Endothelial cell of umbilical vein (primary cell): Measurements from ENCODE around the gene NBEA. TPM values are rescaled to one million over a fixed set of nuclear protein-coding genes. Genes with fewer than 3 reads are reported as not detected.

Experiments
- BruUV-seq: library from RNA; stranded (reverse); fragments of 400-500 nt; replicated peaks from 2 replicates; lab custom pipeline; 2021; lab: Mats Ljungman, UMichigan
- CTCF ChIA-PET: fragments of 300-600, 350-600 bp; sonication (Branson Sonifier 250); formaldehyde crosslinking; loops from one replicate; lab custom pipeline; 2021; ENCODE audit warnings: antibody characterized with exemption, inconsistent platforms; lab: Charles Lee
- POLR2A ChIA-PET: fragments of 300-600, 350-600 bp; sonication (Branson Sonifier 250); formaldehyde crosslinking; loops from one replicate; lab custom pipeline; 2021; ENCODE audit warnings: antibody characterized with exemption, inconsistent platforms; lab: Charles Lee
- DNase-seq: peaks from one replicate; pipeline ENCODE4 v3.0.0-alpha.2; 2011; ENCODE audit warnings: low read depth, low spot score
- FAIRE-seq: peaks from 2 replicates; lab custom pipeline; 2011; peaks lifted over from hg19 to GRCh38; lab: Jason Lieb, UNC
- H2AFZ ChIP-seq: 2 replicates; pipeline ENCODE4 v1.6.0; 2012; ENCODE audit warnings: low read depth, low read length, control low read depth, inconsistent platforms
- H3K27ac ChIP-seq: 2 replicates; pipeline ENCODE4 v1.5.1; 2011; ENCODE audit warnings: low read depth, mild to moderate bottlenecking, control low read depth, low read length, moderate library complexity; ENCODE audit not compliant: insufficient read depth
- H3K27me3 ChIP-seq, 2 experiments: 2 replicates each; pipeline versions ENCODE4 v1.6.0 to v1.6.1; 2011; ENCODE audit warnings: low read length in 2 of 2, mixed read lengths in 1 of 2; ENCODE audit not compliant: control insufficient read depth in 2 of 2, insufficient read depth in 2 of 2
- H3K36me3 ChIP-seq, 2 experiments: 2 replicates in 1 of 2; 3 replicates in 1 of 2; pipeline ENCODE4 v1.5.1; 2011; ENCODE audit warnings: low read length in 2 of 2, mild to moderate bottlenecking in 1 of 2, moderate library complexity in 1 of 2; ENCODE audit not compliant: control insufficient read depth in 2 of 2, insufficient read depth in 2 of 2; ENCODE audit errors: extremely low read depth in 1 of 2
- H3K4me1 ChIP-seq: 3 replicates; pipeline ENCODE4 v1.5.1; 2011; ENCODE audit warnings: mild to moderate bottlenecking, low read length; ENCODE audit not compliant: control insufficient read depth, insufficient read depth; ENCODE audit errors: extremely low read depth
- H3K4me2 ChIP-seq: 2 replicates; pipeline ENCODE4 v1.6.1; 2011; ENCODE audit warnings: low read length, control low read depth, mixed read lengths; ENCODE audit not compliant: insufficient read depth
- H3K4me3 ChIP-seq, 3 experiments: fragments of 200-600 bp in 1 of 3; sonication (generic), shearing (Covaris generic) in 1 of 3; replicated peaks in 1 of 3; 2 replicates each; pipeline ENCODE4 v1.5.1; 2011 to 2016; ENCODE audit warnings: control low read depth in 3 of 3, low read length in 3 of 3, mild to moderate bottlenecking in 2 of 3, inconsistent platforms in 1 of 3, low read depth in 1 of 3, moderate library complexity in 1 of 3; ENCODE audit not compliant: insufficient read depth in 1 of 3
- H3K79me2 ChIP-seq: 2 replicates; pipeline ENCODE4 v1.6.0; 2012; ENCODE audit warnings: low read length, inconsistent platforms; ENCODE audit not compliant: control insufficient read depth, insufficient read depth
- H3K9ac ChIP-seq: replicated peaks from 2 replicates; pipeline ENCODE3; 2011; ENCODE audit warnings: low read length, control low read depth; ENCODE audit not compliant: insufficient read depth; ENCODE audit errors: extremely low read depth
- H3K9me1 ChIP-seq: replicated peaks from 3 replicates; pipeline ENCODE4 v1.6.0; 2011; ENCODE audit warnings: mild to moderate bottlenecking, low read length; ENCODE audit not compliant: control insufficient read depth, insufficient read depth; ENCODE audit errors: extremely low read depth
- H3K9me3 ChIP-seq: replicated peaks from 2 replicates; pipeline ENCODE4 v1.5.1; 2012; ENCODE audit warnings: low read length, inconsistent platforms; ENCODE audit not compliant: control insufficient read depth, insufficient read depth
- H4K20me1 ChIP-seq: replicated peaks from 2 replicates; pipeline ENCODE3; 2011; ENCODE audit warnings: mild to moderate bottlenecking, low read length; ENCODE audit not compliant: control insufficient read depth, insufficient read depth; ENCODE audit errors: extremely low read depth
- EZH2 ChIP-seq: IDR thresholded peaks from 2 replicates; pipeline ENCODE4 v1.6.1; 2012; ENCODE audit warnings: borderline replicate concordance, low read depth, mild to moderate bottlenecking, moderate library complexity, low read length, inconsistent platforms; ENCODE audit not compliant: severe bottlenecking
- FOS ChIP-seq: IDR thresholded peaks from 2 replicates; pipeline ENCODE4 v1.6.1; 2011; ENCODE audit warnings: mild to moderate bottlenecking, low read length, moderate library complexity, borderline replicate concordance; ENCODE audit not compliant: insufficient read depth
- GATA2 ChIP-seq: IDR thresholded peaks from 2 replicates; pipeline ENCODE4 v1.7.0; 2011; ENCODE audit warnings: low read depth, mild to moderate bottlenecking, moderate library complexity, mixed read lengths, low read length; ENCODE audit not compliant: insufficient read length, insufficient read depth
- JUN ChIP-seq: IDR thresholded peaks from 2 replicates; pipeline ENCODE4 v1.6.1; 2011; ENCODE audit warnings: borderline replicate concordance, low read depth; ENCODE audit not compliant: insufficient read length, insufficient read depth
- MYC ChIP-seq: IDR thresholded peaks from one replicate; pipeline ENCODE4 v1.6.1; 2011; ENCODE audit warnings: mild to moderate bottlenecking, low read depth, low read length
- POLR2A ChIP-seq: IDR thresholded peaks from 2 replicates; pipeline ENCODE4 v1.6.1; 2012; ENCODE audit warnings: low read depth, mild to moderate bottlenecking, control low read depth, low read length
- POLR2AphosphoS5 ChIP-seq: IDR thresholded peaks from 2 replicates; pipeline ENCODE4 v1.6.1; 2012; ENCODE audit warnings: low read depth, mild to moderate bottlenecking, control low read depth, low read length, moderate library complexity; ENCODE audit not compliant: insufficient read depth
- dilution Hi-C: fragments of 300-500 bp; cut with MboI; formaldehyde crosslinking; loops from one replicate; pipeline ENCODE4 v1.15.0; 2019; ENCODE audit warnings: low sequenced_read_pairs; ENCODE audit not compliant: extremely low pct_ligation_motif_present
- intact Hi-C: fragments of 100-400 bp; cut with micrococcal nuclease; formaldehyde crosslinking; loops from one replicate; pipeline ENCODE4 v1.10.0; 2022
- polyA plus RNA-seq, 4 experiments: library from polyadenylated mRNA; depleted of rRNA in 3 of 4; stranded (reverse) in 3 of 4; unstranded in 1 of 4; fragments of >200 nt; gene quantifications; 2 replicates each; pipeline versions ENCODE4 v1.2.1 to v1.2.3, GENCODE V29; 2011 to 2012; ENCODE audit warnings: missing spikeins in 1 of 4
- total RNA-seq: library from RNA; stranded (reverse); gene quantifications from 2 replicates; pipeline ENCODE4 v1.2.3, GENCODE V29; 2021
- TF ChIP-seq, protein P1 (sequence below): IDR thresholded peaks from 2 replicates; pipeline ENCODE4 v1.6.1; 2011; ENCODE audit not compliant: insufficient read depth, insufficient read length
- TF ChIP-seq, protein P2 (sequence below), 2 donors: IDR thresholded peaks; 1 replicate in 1 of 2; 2 replicates in 1 of 2; pipeline ENCODE4 v1.5.1; 2011; ENCODE audit warnings: low read length in 2 of 2, mild to moderate bottlenecking in 2 of 2, moderate library complexity in 2 of 2, control low read depth in 1 of 2, inconsistent platforms in 1 of 2, low read depth in 1 of 2; ENCODE audit not compliant: insufficient read depth in 1 of 2; ENCODE audit errors: extremely low read depth in 1 of 2

The NBEA gene
- total and polyA plus RNA-seq, 2 donors (not counting 3 experiments of a cell fraction or from before 2014, with no cell fraction given): 3.0 to 4.8 TPM

DNA sequence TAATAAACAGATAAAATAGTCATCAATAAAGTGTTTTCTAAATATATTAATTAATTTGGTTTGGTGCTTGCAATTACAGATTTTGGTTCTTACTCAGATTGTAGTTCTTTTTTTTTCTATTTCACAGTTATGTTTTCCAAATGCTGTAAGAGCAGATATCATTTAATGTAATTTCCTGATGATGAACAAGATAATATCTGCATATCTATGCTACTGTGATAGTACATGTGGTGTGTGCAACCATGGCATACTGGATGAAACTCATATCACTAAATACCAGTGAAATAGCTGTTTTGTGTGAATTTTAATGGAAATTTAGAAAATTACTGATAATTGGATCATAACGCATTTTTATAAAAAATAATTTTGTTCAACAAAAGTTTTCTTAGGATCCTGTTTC, 623.2 kb downstream of the NBEA start:
- Histone ChIP-seq H3K27me3 (no peaks in the 10 kb centered on the region), H3K79me2 (no peaks in the 10 kb centered on the region), H3K4me3 (no peak overlapping the region), H3K36me3 (no peaks in the 10 kb centered on the region), H2AFZ (no peak overlapping the region), H3K27ac (no peak overlapping the region), H3K4me1 (no peaks in the 10 kb centered on the region), H3K9me3 (no peaks in the 10 kb centered on the region), H3K4me2 (no peak overlapping the region), H3K9me1 (no peaks in the 10 kb centered on the region), H3K9ac (no peak overlapping the region), H4K20me1 (no peaks in the 10 kb centered on the region)
- ChIA-PET POLR2A (no interaction called here), CTCF (interaction anchor here (1.0 to 1.2 kb wide), 2 partner anchors 12 to 34 kb away, joined by 3 to 4 read pairs; no protein-coding TSS in a partner anchor)
- TF ChIP-seq MYC (no peak), EZH2 (no peak), POLR2A (no peak), FOS (no peak), GATA2 (no peak), POLR2AphosphoS5 (no peak), JUN (no peak)
- TF ChIP-seq, protein P1, sequence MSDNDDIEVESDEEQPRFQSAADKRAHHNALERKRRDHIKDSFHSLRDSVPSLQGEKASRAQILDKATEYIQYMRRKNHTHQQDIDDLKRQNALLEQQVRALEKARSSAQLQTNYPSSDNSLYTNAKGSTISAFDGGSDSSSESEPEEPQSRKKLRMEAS: no peak
- TF ChIP-seq, protein P2, sequence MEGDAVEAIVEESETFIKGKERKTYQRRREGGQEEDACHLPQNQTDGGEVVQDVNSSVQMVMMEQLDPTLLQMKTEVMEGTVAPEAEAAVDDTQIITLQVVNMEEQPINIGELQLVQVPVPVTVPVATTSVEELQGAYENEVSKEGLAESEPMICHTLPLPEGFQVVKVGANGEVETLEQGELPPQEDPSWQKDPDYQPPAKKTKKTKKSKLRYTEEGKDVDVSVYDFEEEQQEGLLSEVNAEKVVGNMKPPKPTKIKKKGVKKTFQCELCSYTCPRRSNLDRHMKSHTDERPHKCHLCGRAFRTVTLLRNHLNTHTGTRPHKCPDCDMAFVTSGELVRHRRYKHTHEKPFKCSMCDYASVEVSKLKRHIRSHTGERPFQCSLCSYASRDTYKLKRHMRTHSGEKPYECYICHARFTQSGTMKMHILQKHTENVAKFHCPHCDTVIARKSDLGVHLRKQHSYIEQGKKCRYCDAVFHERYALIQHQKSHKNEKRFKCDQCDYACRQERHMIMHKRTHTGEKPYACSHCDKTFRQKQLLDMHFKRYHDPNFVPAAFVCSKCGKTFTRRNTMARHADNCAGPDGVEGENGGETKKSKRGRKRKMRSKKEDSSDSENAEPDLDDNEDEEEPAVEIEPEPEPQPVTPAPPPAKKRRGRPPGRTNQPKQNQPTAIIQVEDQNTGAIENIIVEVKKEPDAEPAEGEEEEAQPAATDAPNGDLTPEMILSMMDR (IDR thresholded peaks at IDR 0.05; ENCODE audit: extremely low read depth in 1 of 2, insufficient read depth in 1 of 2, low read depth in 1 of 2, low read length in 2 of 2): no peak
- dilution Hi-C loops: no loop called here
- FAIRE-seq (no peak), DNase-seq (no peak)
- intact Hi-C loops: no loop called here
- no TSS peak for BruUV-seq
